Activated CD8-positive, alpha-beta memory T cell treated with anti-CD3 and anti-CD28 coated beads for 4 hours (primary cell): Measurements from ENCODE around the gene WDR62.
A peak's percentile ranks its signal among the peaks of the same experiment; 100 is the strongest.

Experiments used
- DNase-seq, 2 donors: peaks; one replicate each; pipeline ENCODE4 v3.0.0-alpha.2; 2020; ENCODE audit warnings: low read depth in 2 of 2

Gene WDR62

DNA sequence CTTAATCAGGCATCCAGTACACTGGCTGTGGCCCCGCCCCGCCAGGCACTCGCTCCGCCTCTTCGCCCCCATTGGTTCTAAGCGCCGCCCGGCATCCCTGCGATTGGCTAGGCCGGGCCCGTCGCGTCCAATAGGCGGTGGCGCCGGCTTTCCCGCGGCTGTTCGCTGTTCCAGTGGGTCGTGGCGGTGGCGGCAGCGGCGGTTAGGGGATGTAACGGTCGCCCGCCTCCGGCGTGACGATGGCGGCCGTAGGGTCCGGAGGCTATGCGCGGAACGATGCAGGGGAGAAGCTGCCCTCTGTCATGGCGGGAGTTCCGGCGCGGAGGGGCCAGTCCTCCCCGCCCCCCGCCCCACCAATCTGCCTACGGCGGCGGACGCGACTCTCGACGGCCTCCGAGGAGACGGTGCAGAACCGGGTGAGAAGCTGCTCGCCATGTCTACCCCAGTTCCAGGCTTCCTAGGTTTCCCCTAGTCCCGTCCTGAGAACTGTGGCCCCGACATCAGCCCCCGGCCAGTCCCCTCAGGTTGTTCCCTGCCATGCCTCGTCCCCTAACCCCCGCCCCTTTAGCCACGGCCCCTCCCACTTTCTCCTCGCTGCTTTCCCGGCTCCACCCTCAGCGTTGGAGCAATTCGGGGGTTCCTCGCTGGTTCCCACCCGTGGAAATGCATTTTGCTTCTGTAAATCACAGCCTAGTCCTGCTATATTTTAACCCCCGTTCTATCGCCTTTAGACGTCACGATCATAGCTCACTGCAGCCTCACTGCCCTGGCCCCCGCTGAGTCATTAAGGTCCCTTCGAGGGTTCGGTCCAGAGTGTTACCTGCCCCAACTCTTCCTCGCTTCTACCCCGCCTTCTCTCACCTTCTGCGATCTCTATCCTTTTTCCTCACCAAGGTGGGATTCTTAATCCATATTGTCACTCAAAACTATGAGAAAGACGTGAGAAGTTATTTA is at the start of gene WDR62:
Gene WDR62 (plus strand): TSS at position 165 of the 954 bp plus-strand sequence. CDS start 75 bp downstream, at position 240.
- peak; percentile 89 to 91 for DNase-seq

DNA sequence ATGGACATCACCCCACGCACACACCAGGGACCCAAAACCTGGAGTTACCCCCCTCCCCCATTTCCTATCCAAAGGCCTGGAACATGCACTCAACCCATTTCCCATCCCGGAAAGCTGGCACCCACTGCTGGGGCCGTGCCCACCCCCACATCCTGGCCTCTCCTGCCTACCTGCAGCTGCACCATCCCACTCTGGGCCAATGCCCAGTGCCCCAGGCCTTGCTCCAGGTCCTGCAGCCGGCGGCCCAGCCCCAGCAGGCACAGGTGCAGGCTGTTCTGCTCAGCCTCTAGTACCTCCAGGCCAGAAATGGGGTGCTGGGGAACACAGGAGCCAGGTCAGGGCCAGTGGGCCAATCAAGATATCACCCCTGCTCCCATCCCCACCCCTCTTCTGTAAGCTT is 47.7 kb upstream of the WDR62 start:
- DNase-seq, result no peak

DNA sequence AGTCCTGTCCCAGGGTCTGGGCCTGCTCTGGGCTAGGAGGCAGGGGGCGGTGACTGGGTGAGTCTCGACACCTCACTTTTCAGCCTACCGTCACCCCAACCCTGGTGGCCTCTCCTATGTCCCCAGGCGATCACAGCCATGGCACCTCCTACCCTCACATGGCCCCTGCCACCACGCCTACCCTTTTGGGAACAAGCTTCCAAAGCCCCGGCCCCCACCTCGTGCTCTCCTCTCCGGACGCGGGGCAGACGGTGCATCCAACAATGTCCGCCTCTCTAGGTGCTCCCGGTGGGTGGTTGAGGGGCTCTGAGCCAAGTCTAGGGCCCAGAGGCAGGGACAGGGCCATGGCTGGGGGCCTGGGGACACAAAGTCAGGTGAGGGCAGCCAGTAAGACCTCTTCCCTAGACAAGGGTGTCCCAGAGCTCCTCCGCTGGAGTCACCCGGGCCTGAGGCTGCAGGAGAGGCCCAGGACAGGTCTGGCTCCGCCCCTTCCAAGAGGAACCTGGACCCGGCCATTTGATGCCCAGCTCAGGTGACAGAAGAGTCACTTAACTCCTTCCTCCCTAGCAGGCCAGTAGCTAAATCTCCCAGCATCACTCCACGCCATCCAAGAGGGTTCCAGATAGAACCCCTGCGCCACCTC is 46.2 kb upstream of the WDR62 start, which contains the start of gene SYNE4:
Gene SYNE4 (minus strand): TSS at position 478 of the 643 bp plus-strand sequence. CDS start 132 bp downstream, at position 346.
- DNase-seq, result no peak

DNA sequence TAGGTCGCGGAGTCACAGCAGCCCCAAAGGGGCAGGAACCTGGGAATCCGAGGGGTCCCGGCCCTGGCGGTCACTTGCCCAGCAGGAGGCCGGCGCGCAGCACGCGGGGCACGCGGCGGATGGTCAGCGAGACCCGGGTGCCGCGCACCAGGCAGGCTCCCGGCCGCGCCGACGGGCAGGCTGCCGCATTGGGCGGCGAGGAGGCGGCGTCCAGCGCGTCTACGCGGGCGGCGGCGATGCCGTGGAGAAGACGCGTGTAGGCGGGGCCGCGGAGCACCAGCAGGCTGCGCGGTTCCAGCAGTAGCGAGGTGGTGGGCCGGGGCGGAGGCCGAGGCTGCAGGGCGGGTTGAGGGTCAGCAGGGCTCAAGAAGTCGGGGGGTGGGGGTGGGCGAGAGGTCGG is 45.5 kb upstream of the WDR62 start:
- no peak for DNase-seq

DNA sequence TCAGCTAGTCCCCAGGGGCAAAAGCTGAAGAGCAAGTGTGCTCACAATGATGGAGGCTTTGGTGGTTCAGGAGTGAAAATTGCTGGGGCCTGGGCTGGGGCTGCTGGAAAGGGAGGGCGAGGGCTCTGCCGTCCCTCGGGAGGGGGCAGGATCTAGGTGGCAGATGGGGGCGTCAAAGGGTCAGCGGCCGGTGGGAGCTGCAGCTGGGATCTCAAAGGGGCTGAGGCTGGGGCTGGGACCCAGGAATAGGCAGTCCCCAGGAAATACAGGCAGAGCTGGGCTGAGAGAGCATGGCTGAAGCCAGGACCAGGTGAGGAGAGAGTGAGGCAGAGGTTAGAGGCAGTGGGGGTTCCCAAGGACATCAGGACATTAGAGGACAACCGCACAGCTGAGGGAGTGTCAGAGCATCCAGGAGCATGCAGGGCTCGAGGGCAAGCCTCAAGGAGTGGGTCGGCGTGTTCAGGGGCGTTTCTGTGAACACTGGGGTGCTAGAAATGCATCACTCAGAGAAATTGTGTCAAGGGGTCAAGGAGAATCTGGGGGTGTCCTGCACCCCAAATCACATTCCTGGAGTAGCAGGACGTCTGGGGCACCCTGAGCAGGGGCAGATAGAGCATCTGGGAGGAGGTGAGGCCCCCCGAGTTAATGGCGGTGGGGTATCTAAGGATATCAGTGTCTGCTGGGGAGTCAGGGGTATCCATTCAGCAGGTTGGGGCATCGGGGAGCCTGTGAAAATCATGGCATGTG is 44.9 kb upstream of the WDR62 start:
- no peak for DNase-seq

DNA sequence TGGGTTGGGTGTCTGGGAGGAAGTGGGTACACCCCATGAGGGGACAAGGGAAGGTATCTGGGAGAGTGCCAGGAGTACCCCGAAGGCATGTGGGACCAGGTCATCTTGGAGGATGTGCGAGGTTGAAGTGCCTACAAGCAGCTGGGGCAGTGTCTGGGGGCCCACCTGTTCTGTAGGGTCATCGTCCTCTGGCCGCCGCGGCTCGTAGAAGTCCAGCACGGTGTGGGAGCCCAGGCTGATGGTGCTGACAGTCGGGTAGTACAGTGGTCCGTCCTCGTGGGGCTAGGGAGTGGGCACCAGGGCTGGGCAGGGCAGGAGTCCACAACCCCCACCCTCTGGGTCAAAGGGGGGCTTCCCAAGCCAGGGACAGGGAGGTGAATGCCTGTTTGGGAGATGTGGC is 44.3 kb upstream of the WDR62 start:
- no peak for DNase-seq

DNA sequence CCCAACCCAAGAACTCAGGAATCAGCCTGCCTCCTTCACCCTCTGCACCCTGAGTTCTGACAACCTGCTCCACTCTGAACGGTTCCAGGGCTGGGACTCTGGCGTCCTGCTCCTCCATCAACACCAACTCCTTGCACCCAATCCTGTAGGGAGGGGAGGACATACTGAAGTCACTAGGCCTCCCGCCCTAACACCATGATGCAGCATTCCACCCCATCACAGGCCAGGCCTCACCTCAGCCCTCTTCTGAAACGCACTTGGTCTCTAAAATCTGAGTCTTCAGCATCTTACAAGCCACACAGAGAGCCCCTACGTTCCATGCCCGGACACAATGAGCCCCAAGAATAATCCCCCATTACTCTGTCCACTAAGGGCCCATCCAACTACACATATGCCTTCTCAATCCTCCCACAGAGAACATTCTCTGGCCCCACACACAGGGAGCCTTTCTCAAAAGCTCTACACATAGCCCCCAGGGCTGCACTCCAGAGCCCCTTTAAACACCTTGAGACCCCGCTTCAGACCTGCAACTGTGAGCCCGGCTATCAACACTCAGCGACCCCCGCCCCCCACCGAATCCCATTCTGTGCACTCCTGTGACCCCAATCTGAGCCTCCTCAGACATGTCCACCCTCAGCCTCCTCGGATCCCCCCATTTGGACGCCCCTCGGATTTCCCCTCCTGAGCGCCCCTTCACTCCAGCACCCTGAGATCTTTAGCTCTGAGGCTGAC is 41.3 kb upstream of the WDR62 start:
- DNase-seq, result no peak

DNA sequence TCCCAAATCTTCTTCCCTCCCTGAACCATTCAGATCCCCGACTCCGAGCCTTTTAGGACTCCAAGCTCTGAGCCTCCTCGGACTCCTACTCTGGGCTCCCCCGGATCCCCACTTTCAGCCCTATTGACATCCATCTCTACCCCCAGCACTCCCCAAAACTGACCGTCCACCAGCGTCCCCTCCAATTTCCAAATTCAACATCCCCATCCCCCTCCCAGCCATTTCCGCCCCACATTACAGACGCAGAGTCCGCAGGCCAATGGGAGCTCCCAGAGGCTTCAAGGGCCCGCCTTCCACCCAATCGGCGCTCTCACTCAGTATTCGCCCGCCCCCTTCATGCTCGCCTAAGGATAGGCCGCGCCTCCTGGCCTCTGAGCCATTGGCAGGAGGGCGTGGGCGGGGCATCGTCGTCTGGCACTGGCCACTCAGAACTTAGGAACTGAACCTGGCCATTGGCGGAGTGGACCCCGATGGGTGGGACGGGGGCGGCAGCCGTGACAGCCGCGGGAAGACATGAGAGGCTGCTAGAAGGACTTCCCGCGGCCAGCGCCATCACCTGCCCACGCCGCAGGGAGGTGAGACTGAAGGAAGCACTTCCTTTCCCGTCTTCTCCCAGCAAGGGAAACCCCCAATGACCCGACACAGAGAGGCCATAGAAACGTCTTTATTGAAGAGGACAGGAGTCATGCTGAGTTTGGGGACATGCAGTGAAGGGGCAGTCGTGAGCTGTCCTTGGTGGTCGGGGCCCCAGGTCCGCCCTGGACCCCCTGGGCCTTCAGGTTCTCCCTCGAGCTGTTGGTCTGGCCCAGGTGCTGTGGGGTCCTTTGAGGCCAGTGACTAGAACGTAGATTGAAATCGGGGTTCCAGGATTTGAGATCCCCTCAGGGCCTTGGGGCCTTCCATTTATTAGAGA is 40.4 kb upstream of the WDR62 start, which contains the start of gene ALKBH6:
Gene ALKBH6 (minus strand): TSS at position 202 of the 913 bp plus-strand sequence. CDS start 816 bp downstream, outside the sequence.
- DNase-seq, result peak; percentile 97 to 98

DNA sequence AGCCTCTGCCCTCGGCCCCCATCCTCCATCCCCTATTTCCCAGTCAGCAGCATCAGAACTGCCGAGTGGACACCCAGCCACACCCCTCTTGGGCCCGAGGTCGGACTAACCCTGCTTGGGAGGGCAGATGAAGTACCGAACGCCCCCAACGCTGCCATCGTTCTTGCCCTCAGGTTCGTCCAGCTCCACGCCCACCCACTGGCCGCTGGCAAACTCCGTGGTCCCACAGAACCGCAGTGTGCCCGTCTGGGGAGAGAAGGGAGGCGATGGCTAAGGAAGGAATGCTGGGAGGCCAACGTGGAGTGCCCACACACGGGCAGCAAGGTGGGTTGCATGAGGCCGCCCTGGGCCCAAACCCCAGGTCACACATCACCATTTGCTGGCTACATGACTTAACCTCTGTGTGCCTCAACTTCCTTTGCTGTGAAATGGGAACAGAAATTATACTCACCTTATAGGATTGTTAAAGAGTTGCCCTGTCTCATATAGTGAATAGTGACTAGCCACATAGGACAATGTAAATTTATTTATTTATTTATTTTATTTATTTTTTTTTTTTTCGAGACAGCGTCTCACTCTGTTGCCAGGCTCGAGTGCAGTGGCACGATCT is 35.5 kb upstream of the WDR62 start:
- DNase-seq, result no peak

DNA sequence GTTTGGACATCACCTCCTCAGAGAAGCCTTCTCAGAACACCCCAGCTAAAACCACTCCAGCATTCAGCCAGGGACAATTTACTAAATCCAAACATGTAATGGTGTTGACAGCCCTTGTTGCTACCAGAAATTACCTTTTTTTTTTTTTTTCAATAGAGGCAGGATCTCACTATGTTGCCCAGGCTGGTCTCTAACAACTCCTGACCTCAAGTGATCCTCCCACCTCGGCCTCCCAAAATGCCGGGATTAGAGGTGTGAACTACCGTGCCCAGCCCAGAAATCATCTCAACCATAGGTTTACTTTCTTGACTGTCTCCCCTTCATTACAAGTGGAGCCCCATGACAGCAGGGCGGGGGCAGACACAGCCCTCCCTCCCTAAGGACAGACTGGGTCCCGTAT is 31.3 kb upstream of the WDR62 start:
- DNase-seq, result no peak

DNA sequence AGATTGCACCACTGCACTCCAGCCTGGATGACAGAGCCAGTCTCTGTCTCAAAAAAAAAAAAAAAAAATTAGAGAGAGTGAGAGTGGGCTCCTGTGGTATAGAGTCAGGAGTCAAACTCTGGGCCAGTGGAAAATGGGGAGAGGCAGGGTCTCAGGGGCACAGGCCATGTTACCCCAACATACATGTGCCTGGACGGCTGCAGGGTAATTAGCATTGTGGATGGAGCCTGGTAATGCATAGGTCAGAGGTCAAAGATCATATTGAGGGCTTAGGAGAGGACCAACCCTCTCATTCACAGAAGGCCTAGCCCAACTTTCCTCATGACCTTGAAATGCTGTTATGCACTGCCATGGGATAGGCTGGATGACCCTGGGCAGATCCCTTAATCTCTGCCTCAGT is 29.2 kb upstream of the WDR62 start:
- DNase-seq, result no peak

DNA sequence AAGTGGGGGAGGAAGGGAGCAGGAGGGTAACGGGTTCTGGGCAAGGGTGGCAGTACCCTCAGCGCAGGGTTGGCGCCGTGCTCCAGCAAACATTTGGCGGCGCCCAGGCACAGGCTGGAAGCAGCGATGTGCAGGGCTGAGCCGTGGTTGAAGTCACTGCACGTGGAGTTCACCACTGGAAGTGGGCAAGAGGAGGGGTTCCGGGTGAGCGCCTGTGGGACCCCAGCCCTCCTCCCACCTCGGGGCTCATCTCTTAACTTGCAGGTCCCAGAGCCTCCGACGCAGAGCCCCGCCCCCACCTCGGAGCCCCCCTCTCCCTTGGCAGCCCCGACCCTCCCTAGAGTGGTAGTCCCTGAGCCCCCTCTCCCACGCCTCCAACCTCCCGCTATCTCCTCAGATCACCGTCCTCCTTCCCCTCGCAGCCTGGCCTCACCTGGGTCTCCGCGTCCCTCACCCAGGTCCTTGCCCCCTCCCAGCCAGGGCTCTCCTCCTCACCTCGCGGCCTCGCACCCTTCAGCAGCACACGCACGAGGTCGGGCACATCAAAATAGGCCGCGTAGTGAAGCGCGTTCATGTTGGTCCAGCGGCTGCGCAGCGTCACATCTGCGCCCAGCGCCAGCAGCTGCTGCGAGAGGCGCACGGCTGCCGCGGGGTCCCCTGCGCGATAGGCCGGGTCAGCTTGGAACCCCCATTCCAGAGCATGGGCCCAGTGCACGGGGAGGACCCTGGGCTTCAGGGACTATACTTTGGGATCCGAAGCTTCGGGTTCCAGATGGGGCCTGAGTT is 28.4 kb upstream of the WDR62 start:
- no peak for DNase-seq

DNA sequence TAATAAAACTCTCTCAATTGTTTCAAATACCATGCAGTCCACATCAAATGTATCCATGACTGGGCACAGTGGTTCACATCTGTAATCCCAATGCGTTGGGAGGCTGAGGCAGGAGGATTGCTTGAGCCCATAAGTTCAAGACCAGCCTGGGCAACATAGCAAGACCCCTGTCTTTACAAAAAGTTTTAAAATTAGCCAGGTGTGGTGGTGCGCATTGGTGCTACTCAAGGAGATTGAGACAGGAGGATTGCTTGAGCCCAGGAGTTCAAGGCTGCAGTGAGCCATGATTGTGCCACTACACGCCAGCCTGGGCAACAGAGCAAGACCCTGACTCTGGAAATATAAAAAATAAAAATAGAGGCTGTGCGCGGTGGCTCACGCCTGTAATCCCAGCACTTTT is 27.0 kb upstream of the WDR62 start:
- DNase-seq, result no peak

DNA sequence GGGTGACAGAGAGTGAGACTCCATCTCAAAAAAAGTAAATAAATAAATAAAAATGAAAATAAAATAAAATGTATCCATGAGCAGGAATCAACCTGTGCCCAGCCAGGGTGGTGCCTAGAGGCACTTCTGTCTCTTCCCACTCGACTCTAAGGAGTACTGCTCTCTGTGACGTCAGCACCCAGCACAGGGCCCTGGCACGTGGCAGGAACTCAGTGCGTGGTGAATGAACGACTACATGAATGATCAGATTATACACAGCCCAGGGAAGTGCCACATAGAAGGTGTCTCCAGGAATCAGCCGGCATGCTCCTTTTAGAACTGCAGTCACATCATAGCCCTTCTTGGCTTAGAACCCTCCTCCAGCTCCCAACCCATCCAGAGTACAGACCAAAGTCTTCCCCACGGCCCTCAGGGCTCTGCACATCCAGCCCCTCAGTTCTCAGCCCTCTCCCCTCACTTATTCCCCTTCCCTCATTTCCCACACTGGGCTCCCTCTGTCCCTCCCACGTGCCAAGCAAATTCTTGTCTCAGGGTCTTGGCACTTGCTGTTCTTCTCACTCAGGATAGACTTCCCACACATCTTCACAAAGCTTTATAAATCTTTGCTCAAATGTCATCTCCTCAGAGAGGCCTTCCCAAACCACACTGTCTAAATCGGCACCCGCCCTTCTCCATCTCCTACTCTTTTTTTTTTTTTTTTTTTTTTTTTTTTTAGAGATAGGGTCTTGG is 26.2 kb upstream of the WDR62 start:
- no peak for DNase-seq

DNA sequence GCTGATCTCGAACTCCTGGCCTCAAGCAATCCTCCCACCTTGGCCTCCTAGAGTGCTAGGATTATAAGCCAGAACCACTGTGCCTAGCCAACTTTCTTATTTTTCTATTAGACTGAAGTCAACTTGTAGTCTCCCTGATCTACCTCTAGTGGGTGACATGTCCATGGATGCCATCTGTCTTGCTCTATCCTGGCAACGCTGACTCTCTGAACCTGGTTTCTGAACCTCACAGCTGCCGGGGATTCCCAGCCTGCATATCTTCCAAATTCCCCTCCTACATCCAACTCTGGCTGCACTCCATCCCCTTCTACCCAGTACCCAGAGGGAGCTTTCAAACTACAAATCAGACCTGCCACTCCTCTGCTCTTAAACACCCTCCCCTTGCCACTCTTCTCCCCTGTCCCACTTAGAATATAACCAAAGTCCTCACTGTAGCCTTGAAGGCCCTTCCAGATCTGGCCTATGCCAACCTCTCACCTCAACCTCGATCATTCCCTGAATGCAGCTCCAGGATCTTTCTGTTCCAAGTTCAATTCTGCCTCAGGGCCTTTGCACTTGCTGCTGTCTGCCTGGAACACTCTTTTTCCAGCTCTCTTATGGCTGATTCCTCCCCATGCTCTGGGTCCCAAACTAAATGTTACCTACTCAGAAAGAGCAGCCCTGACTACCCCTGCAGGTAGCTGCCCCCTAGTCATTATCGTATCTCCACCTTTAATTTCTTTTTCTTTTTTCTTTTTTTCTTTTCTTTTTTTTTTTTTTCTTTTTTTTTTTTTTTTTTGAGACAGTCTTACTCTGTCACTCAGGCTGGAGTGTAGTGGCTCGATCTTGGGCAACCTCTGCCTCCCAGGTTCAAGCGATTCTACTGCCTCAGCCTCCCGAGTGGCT is 24.2 kb upstream of the WDR62 start:
- DNase-seq, result no peak

DNA sequence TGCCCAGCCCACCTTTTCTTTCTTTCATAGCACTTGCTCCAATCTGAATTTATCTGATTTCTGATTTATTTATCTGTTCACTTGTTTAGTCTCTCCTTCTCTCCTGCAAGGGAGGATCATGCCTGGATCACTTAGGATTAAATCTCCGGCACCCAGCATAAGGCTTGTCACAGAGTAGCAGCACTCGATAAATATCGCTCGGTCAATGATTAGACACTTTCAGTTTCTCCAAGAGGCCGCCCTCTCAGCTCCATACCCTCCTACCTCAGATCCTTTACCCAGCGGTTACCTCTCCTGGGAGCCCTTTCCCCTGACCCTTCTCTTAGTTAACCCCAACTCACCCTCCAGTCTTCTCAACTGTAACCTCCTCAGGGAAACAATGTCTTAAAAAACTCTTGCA is 23.4 kb upstream of the WDR62 start:
- DNase-seq, result no peak
